HG03432 (cell line): ENCODE measurements around the gene FREM1.
"Not testable (repeated sequence)": the region's sequence is repeated elsewhere in the genome, so short reads cannot be mapped to it uniquely, and the experiment has no call there.

Experiments
- ATAC-seq: cut with Tn5 transposase; IDR thresholded peaks from one replicate; pipeline ENCODE4 v1.9.1; 2021; ENCODE audit warnings: mild to moderate bottlenecking, moderate library complexity; ENCODE audit not compliant: unreplicated experiment

FREM1 gene, protein sequence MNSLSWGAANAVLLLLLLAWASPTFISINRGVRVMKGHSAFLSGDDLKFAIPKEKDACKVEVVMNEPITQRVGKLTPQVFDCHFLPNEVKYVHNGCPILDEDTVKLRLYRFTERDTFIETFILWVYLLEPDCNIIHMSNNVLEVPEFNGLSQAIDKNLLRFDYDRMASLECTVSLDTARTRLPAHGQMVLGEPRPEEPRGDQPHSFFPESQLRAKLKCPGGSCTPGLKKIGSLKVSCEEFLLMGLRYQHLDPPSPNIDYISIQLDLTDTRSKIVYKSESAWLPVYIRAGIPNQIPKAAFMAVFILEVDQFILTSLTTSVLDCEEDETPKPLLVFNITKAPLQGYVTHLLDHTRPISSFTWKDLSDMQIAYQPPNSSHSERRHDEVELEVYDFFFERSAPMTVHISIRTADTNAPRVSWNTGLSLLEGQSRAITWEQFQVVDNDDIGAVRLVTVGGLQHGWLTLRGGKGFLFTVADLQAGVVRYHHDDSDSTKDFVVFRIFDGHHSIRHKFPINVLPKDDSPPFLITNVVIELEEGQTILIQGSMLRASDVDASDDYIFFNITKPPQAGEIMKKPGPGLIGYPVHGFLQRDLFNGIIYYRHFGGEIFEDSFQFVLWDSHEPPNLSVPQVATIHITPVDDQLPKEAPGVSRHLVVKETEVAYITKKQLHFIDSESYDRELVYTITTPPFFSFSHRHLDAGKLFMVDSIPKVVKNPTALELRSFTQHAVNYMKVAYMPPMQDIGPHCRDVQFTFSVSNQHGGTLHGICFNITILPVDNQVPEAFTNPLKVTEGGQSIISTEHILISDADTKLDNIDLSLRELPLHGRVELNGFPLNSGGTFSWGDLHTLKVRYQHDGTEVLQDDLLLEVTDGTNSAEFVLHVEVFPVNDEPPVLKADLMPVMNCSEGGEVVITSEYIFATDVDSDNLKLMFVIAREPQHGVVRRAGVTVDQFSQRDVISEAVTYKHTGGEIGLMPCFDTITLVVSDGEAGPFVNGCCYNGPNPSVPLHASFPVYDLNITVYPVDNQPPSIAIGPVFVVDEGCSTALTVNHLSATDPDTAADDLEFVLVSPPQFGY (N-terminal part only)

GRCh38 chr9:14909961-14910805 lies at the start of gene FREM1:
Gene FREM1 (minus strand): TSS chr9:14910428. CDS start chr9:14868977, 41,451 bp downstream.
- ATAC-seq = no peak

- ATAC-seq = no peak
These were observed 48.8 kb upstream of the FREM1 start for GRCh38 chr9:14958989-14959388.

- no peak for ATAC-seq
These were observed 46.9 kb upstream of the FREM1 start for GRCh38 chr9:14957109-14957508.

- ATAC-seq = no peak
These were observed 46.0 kb upstream of the FREM1 start for GRCh38 chr9:14956208-14956607.

DNA sequence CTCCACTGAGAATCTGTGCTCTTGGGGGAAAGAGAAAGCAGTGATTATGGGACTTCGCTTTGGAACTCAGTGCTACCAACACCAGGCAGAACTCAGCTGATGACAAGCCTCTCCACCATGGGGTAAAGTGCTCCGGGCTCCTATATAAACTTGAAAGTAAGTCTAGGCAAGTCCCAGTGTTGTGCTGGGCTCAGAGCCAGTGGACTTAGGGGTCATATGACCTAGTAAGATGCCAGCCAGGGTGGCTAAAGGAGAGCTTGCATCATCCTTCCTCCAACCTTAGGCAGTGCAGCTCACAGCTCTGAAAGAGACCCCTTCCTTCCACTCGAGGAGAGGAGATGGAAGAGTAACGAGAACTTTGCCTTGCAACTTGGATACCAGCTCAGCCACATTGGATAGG lies 35.1 kb upstream of the FREM1 start:
- no peak for ATAC-seq

- no peak for ATAC-seq
These were observed 31.5 kb upstream of the FREM1 start for GRCh38 chr9:14941501-14942405.

GRCh38 chr9:14939378-14939777 lies 29.1 kb upstream of the FREM1 start:
- no peak for ATAC-seq

- ATAC-seq = no peak
These were observed 27.0 kb upstream of the FREM1 start for GRCh38 chr9:14937216-14937615.

GRCh38 chr9:14936491-14936890 lies 26.3 kb upstream of the FREM1 start:
- ATAC-seq = no peak

GRCh38 chr9:14935964-14936363 lies 25.7 kb upstream of the FREM1 start:
- ATAC-seq = no peak

GRCh38 chr9:14935106-14935751 lies 25.0 kb upstream of the FREM1 start:
- no peak for ATAC-seq

GRCh38 chr9:14932641-14933040 lies 22.4 kb upstream of the FREM1 start:
- no peak for ATAC-seq

DNA sequence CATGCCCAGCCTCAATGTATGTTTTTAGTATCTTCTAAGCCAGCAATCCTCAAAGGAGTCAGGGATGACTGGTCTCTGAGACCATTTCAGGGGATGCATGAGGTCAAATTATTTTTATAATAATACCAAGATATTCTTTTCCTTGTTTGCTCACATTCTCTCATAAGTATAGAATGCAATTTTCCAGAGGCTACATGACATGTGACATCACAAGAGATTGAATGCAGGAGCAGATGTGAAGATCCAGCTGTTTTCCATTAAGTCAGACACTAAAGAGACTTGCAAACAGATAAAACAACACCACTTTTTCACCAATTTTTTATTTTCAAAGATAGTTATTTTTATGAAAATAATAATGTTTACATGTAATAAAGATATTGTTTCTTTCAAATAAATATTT lies 22.0 kb upstream of the FREM1 start:
- ATAC-seq = no peak

DNA sequence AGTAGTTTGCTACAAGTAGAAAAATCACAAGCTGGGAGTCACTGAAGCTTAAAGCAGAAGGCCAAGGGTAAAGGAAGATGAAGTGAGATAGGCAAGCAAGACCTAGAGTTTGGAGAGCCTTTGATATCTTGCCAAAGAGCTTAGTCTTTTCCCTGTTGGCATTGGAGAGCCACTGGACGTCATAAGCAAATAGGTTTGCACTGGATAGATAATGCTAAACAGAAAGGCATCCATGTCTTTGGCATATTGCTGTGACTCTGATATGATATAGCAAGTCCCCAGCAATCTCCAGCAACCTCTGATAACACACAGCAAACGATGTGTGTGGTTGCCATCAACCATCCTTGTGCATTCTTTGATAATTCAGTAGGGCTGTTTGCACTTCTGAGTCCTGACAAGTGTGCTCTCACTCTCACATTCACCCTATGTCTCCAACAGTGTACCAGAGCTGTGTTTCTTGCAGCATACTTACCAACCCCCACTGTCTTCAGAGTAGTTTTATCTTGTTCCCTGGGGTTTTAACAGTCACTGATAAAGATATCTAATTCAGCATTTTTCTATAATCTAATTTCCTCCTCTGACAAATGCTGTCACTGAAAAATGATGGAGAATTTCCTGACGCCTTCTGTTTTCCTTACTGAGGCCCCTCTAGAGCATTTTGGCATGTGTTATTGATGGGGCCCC lies 16.9 kb upstream of the FREM1 start:
- ATAC-seq = no peak

DNA sequence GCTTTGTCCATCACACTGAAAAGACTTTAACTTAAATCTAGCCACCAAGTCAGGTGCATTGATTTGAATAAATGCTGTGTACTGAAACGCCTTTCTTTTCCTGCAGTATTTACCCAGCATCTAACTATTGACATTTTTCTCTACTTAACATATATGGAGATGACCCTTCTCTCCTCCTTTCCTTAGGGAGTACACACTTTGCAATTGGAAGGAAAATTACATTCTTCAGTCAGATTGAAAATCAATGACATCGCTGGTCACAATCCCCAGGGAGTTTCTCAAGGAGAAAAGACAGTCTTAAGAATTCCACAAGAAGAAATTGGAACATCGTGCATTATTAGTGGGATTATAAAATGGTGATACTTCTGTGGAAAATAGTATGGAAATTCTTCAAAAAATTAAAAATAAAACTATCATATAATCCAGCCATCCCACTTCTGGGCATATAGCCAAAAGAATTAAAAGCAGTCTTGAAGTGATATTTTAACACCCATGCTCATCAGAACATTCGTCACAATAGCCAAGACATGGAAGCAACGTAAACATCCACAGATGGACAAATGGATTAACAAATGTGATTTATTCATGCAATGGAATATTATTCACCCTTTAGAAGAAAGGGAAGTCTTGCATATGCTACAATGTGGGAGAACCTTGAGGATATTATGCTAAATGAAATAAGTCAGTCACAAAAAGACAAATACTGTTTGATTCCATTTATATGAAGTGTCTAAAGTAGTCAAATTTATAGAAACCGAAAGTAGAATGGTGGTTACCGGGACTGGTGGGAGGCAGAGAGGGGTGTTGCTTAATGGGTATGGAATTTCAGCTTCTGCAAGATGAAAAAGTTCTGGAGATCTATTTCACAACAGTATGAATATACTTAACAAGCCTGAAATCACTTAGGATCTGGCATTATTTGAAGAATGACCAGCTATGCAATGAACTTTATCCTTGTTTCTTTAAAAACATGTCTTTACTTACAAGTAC lies 14.3 kb upstream of the FREM1 start:
- no peak for ATAC-seq

- no peak for ATAC-seq
These were observed 13.5 kb upstream of the FREM1 start for GRCh38 chr9:14923701-14924100.

- not testable (repeated sequence) for ATAC-seq
These were observed 10.6 kb upstream of the FREM1 start for GRCh38 chr9:14920805-14921204.
